HK-2 (cell line): Measurements from ENCODE around the gene VKORC1.

Experiments
- DNase-seq: peaks from one replicate; pipeline ENCODE4 v3.0.0-alpha.2; 2018; ENCODE audit not compliant: unreplicated experiment

Gene VKORC1

DNA sequence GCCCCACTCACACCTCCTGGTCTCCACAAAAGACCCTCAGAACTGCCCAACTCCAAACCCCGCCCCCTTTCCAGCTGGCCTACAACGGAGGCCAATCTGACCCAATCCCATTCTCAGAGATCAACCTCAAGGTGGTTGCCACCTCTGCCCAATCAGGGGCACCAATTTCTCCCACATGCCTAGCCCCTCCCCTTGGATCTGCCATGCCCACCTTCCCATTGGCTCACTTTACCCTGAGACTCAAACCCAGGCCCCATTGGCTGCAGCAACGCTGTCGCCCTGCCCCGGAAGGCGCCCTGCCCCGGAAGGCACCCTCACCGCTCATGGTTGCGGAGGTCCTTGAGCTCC, 31.1 kb downstream of the VKORC1 start:
- DNase-seq, result no peak

DNA sequence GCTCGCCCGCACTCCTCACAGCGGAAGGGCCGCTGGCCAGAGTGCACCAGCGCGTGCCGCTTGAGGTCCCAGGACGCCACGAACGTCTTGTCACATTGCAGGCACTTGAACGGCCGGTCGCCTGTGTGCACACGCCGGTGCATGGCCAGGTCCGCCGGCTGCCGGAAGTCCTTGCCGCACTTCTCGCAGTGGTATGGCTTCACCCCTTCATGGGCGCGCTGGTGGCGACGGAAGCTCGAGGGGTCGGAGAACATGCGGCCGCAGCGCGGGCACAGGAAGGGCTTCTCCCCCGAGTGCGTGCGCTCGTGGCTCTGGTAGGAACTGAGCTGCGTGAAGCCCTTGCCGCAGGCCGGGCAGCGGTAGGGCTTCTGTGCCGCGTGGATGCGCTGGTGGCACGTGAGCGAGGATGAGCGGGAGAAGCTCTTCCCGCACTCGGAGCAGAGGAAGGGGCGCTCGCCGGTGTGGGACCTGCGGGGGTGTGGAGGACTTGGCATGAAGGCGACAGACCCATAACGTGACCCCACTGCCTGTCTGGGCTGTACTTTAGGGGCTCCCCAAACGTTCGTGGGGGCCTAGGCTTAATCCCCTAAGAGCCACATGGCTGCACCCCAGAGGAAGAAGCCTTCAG, 32.7 kb downstream of the VKORC1 start:
- DNase-seq, result no peak

DNA sequence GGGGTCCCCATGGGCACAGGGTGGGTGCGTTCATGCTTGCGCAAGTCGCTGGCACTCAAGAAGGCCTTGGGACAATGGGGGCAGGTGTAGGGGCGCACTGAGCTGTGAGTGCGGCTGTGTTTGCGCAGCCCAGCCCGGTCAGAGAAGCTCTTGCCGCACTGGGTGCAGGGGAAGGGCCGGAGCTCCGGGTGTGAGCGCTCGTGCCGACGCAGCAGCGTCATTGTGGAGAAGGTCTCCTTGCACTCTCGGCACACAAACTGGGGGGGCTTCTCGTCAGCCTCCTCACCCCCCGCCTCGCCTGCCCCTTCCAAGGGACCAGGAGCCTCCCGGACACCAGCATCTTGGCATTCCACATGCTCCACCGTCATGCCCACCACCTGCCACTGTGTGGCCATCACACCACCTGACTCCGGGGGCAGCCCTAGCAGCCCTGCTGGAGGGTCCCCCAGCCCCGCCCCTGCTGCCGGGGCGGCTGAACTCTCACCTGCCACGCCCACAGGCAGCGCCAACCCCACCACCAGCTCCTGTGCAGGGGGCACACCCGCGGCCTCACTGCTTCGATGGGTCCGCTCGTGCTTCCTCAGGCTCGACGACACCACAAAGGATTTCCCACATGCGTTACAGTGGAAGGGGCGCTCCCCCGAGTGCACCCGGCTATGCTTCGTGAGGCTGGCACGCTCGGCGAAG, 33.3 kb downstream of the VKORC1 start:
- DNase-seq, result no peak

DNA sequence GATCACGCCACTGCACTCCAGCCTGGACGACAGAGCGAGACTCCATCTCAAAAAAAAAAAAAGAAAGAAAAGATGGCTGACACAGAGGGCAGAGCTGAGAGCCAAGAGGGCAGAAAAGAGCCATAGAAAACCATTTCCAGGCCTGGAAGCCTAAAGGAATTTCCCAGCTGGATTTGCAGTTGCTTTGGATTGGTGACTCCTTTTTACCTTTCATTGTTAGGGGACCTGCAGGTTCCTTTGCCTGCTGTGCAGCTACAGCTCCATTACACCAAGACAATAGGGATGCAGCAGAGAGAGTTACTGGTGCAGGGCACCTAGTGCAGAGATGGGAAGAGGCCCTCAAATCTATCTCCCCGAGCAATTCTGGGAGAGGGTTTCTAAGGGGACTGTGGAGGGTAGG, 39.0 kb downstream of the VKORC1 start:
- no peak for DNase-seq

DNA sequence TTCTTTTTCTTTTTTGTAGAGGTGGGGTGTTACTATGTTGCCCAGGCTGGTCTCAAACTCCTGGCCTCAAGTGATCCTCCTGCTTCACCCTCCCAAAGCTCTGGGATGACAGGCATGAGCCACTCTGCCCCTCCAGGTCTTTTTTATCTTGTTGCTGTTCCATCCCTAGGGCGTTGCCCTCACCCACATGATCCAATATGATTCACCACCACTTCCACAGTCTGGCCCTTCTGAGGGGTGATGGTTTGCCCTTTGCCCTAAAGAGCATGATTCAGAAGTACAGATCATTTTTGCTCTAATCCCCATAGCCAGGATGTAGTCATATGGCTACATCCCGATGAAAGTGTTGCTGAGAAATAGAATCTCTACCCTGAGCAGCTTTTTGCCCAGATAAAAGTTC, 42.5 kb downstream of the VKORC1 start:
- peak; percentile 87 for DNase-seq

DNA sequence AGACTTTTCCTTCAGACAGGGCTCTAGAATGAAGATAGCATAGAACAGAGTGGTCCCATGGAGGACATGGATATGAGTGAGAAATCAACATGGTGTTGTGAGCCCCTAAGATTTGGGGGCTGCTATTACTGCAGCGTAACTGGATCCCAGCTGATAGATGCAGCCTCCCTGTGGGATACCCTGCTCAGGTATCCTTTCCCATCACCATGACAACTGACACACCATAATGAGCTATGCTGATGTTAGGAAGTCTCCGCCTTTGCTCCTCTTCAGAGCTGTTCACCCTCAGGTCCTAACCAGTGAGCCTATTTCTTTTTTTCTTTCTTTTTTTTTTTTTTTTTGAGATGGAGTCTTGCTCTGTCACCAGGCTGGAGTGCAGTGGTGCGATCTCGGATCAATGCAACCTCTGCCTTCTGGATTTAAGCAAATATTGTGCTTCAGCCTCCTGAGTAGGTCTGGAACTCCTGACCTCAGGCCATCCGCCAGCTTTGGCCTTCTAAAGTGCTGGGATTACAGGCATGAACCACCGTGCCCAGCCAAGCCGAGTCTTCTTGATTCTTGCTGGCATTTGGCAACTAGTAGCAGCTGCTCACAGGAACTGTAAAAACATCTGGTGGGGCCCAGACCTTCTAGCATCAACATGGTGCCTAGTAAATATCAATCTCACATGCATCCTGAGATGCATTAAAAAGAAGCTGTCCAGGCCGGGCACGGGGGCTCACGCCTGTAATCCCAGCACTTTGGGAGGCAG, 44.1 kb downstream of the VKORC1 start:
- DNase-seq, result no peak

DNA sequence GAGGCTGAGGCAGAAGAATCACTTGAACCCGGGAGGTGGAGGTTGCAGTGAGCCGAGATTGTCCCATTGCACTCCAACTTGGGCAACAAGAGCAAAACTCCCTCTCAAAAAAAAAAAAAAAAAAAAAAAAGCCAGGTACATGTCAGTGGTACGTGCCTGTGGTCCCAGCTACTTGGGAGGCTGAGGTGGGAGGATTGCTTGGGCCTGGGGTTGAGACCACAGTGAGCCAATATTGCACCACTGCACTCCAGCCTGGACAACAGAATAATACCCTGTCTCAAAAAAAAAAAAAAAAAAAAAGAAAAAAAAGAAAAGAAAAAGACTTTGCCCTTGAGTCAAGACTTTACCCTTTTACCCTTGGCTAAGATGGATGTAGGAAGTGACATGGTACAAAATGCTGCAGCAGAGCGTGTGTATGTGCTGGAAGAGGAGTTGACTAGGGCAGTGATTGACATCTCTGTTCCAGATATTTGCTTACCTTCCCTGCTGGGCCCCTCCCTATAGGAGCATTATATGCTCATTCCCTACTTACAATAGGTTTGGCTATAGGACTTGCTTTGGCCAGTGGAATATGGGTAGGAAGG, 50.6 kb downstream of the VKORC1 start:
- DNase-seq, result no peak

DNA sequence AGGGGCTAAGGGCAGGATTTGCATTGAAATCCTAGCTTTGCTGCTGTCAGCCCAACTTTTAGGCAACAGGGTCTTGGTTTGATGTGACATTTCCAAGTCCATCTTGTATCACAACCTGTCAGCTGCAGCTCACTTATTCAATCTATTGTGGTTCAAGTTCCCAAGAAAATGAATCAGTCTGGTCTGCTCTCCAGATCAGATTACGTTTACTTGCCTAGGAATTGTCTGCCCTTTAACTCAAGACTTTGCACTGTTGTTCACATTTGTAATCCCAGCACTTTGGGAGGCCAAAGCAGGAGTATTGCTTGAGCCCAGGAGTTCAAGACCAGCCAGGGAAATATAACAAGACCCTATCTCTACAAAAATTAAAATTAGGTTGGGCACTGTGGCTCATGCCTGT, 51.2 kb downstream of the VKORC1 start:
- DNase-seq, result no peak

DNA sequence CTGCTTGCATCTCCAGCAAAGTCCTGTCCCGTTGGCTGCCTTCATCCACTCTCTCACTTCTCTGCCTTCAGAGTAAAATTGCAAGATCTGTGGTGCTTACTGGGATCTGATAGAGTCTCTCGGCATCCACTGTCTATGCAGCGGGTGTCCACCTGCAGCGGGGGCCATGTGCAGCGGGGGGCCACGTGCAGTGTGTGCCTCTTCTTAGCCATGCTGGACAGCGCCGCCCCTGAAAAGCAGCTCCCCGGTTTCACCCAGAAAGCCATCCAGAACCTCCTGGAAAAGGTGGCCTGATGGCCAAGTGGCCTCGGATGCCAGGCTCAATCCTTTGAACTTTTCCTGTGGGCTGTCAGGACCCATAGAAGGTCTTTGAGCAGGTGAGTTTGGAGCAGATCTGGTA, 51.7 kb downstream of the VKORC1 start:
- no peak for DNase-seq
